ENCODE data around the gene CHKB.

The CHKB gene

DNA sequence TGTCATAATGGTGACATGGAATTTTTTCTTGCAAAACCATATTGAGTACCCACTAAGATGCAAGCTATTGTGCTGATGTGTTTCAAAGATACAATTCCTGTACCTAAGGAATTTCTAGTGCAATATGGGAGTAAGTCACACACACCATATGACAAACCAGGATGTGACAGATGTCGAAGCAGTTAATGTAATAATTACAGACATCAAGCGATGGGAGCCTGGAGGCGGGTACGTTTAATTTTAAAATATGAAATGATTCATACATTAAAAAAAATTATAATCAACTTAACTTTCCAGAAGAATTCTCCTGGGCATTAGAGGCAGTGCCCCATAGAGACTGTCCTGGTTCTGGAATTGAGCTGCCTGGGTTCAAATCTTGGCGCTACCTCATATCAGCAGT, 25.9 kb downstream of the CHKB start:
- Histone ChIP-seq H3K9me3 (ENCODE audit: low read length) (no peaks in the 10 kb centered on the region), H3K36me3 (ENCODE audit: insufficient read depth, low read length) (no peaks in the 10 kb centered on the region; the same call in 1 of the 2 replicates), H3K9ac (ENCODE audit: low read length) (no peak overlapping the region), H3K27ac (ENCODE audit: low read depth, low read length, poor library complexity, severe bottlenecking) (no peak overlapping the region), H3F3A (ENCODE audit: insufficient read depth, low read length) (no peaks in the 10 kb centered on the region), H3K4me3 (ENCODE audit: low read depth, low read length, poor library complexity, severe bottlenecking) (no peak overlapping the region), H4K20me1 (ENCODE audit: insufficient read depth, low read length) (no peaks in the 10 kb centered on the region), H3K27me3 (ENCODE audit: insufficient read depth, low read length) (peaks cover 5% of the 10 kb centered on the region; the same call in 1 of the 2 replicates), H3K79me2 (ENCODE audit: insufficient read depth, low read length) (no peaks in the 10 kb centered on the region), H3K4me1 (ENCODE audit: insufficient read depth, low read length, severe bottlenecking) (no peaks in the 10 kb centered on the region), H2AFZ (ENCODE audit: low read length) (no peak overlapping the region), H3K9me2 (ENCODE audit: low read depth, low read length) (no peaks in the 10 kb centered on the region), H3K4me2 (ENCODE audit: low read length) (no peak overlapping the region)
- TF ChIP-seq EZH2 (IDR thresholded peaks at IDR 0.05; ENCODE audit: borderline replicate concordance, low read length) = no peak
- TF ChIP-seq, protein P1, sequence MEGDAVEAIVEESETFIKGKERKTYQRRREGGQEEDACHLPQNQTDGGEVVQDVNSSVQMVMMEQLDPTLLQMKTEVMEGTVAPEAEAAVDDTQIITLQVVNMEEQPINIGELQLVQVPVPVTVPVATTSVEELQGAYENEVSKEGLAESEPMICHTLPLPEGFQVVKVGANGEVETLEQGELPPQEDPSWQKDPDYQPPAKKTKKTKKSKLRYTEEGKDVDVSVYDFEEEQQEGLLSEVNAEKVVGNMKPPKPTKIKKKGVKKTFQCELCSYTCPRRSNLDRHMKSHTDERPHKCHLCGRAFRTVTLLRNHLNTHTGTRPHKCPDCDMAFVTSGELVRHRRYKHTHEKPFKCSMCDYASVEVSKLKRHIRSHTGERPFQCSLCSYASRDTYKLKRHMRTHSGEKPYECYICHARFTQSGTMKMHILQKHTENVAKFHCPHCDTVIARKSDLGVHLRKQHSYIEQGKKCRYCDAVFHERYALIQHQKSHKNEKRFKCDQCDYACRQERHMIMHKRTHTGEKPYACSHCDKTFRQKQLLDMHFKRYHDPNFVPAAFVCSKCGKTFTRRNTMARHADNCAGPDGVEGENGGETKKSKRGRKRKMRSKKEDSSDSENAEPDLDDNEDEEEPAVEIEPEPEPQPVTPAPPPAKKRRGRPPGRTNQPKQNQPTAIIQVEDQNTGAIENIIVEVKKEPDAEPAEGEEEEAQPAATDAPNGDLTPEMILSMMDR (IDR thresholded peaks at IDR 0.05; ENCODE audit: low read length) = no peak

DNA sequence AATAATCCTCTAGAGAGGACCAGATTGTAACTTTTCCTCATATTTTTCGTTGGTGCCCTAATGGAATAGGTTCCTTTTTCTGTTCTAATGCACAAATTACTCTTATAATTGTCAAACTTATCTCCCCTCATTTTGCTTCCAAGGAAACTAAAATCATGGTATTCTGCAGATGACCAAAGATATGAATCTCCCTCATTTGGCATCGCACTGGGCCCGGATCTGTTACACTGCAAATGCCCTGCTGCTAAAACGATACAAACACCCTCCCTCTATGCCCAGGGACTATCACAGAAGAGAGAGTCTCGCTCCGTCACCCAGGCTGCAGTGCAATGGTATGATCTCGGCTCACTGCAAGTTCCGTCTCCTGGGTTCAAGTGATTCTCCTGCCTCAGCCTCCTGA, 29.3 kb downstream of the CHKB start:
- H3K27ac ChIP-seq (ENCODE audit: low read depth, low read length, poor library complexity, severe bottlenecking) = no peak overlapping the region
- peaks cover 5% of the 10 kb centered on the region; the same call in 1 of the 2 replicates for H3K27me3 ChIP-seq (ENCODE audit: insufficient read depth, low read length)
- H3K4me3 ChIP-seq (ENCODE audit: low read depth, low read length, poor library complexity, severe bottlenecking) = no peak overlapping the region
- H3K9ac ChIP-seq (ENCODE audit: low read length) = no peak overlapping the region
- no peak overlapping the region for H2AFZ ChIP-seq (ENCODE audit: low read length)
- no peaks in the 10 kb centered on the region for H3K9me2 ChIP-seq (ENCODE audit: low read depth, low read length)
- no peaks in the 10 kb centered on the region for H3F3A ChIP-seq (ENCODE audit: insufficient read depth, low read length)
- no peaks in the 10 kb centered on the region for H3K79me2 ChIP-seq (ENCODE audit: insufficient read depth, low read length)
- TF ChIP-seq, protein P1 (IDR thresholded peaks at IDR 0.05; ENCODE audit: low read length) = no peak
- TF ChIP-seq EZH2 (IDR thresholded peaks at IDR 0.05; ENCODE audit: borderline replicate concordance, low read length) = no peak
- H3K9me3 ChIP-seq (ENCODE audit: low read length) = no peaks in the 10 kb centered on the region
- no peaks in the 10 kb centered on the region for H4K20me1 ChIP-seq (ENCODE audit: insufficient read depth, low read length)
- H3K4me1 ChIP-seq (ENCODE audit: insufficient read depth, low read length, severe bottlenecking) = peaks cover 9% of the 10 kb centered on the region
- no peaks in the 10 kb centered on the region; the same call in 1 of the 2 replicates for H3K36me3 ChIP-seq (ENCODE audit: insufficient read depth, low read length)
- no peak overlapping the region for H3K4me2 ChIP-seq (ENCODE audit: low read length)

DNA sequence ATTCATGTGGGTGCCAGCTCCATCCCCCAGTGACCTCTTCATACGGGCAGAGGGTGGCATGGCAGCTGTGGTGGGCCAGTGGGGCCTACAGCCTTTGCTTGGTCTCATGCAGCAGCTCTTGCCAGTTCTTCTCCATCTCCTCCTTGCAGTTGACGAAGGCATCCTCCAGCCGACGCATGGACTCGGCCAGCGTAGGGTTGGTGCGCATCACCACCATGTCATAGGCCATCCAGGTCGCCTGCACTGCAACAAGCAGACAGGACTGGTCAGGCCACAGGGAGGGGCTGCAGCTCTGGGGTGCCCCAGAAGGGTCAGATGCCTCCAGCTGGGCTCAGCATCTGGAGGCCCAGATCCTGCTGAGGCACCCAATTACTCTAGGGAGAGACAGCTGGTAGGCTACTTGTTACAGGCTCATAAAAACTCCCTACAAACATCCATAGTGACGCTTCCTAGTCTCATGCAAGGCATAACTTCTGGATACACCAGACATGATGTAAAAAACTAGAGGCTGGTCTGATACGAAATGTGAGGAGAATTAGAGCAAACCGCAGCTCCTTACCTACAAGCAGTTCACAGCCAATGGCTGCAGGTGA, 31.4 kb downstream of the CHKB start:
- Histone ChIP-seq H3K9ac (ENCODE audit: low read length) (no peak overlapping the region), H3K4me1 (ENCODE audit: insufficient read depth, low read length, severe bottlenecking) (peaks cover 13% of the 10 kb centered on the region), H3K9me3 (ENCODE audit: low read length) (no peaks in the 10 kb centered on the region), H4K20me1 (ENCODE audit: insufficient read depth, low read length) (no peaks in the 10 kb centered on the region), H3K4me2 (ENCODE audit: low read length) (no peak overlapping the region), H3K36me3 (ENCODE audit: insufficient read depth, low read length) (no peaks in the 10 kb centered on the region; the same call in 1 of the 2 replicates), H3K27me3 (ENCODE audit: insufficient read depth, low read length) (peaks cover 5% of the 10 kb centered on the region; the same call in 1 of the 2 replicates), H3F3A (ENCODE audit: insufficient read depth, low read length) (no peaks in the 10 kb centered on the region), H2AFZ (ENCODE audit: low read length) (no peak overlapping the region), H3K9me2 (ENCODE audit: low read depth, low read length) (no peaks in the 10 kb centered on the region), H3K27ac (ENCODE audit: low read depth, low read length, poor library complexity, severe bottlenecking) (no peak overlapping the region), H3K4me3 (ENCODE audit: low read depth, low read length, poor library complexity, severe bottlenecking) (no peak overlapping the region), H3K79me2 (ENCODE audit: insufficient read depth, low read length) (no peaks in the 10 kb centered on the region)
- TF ChIP-seq, protein P1 (IDR thresholded peaks at IDR 0.05; ENCODE audit: low read length) = no peak
- no peak for TF ChIP-seq EZH2 (IDR thresholded peaks at IDR 0.05; ENCODE audit: borderline replicate concordance, low read length)
